Measurements from ENCODE around the gene FARS2.

DNA sequence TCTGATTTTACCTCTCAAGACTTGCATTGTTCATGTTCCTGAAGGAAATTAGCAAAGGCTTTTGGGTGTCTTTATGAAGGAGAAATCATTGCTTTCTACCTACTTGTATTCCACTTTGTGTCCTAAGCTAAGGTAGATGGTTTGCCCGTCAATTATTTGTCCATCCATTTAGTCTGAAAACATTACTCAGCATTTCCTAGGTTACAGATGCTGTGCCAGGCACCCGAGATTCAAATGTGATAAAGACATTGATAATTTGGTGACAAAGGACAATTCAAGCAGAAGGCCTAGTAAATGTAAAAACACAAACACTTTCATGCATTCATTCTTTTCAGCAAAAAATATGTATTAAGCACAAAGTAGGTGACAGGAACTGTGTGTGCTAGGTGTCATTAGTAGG, 251.1 kb downstream of the FARS2 start:
- TF ChIP-seq, protein P1, sequence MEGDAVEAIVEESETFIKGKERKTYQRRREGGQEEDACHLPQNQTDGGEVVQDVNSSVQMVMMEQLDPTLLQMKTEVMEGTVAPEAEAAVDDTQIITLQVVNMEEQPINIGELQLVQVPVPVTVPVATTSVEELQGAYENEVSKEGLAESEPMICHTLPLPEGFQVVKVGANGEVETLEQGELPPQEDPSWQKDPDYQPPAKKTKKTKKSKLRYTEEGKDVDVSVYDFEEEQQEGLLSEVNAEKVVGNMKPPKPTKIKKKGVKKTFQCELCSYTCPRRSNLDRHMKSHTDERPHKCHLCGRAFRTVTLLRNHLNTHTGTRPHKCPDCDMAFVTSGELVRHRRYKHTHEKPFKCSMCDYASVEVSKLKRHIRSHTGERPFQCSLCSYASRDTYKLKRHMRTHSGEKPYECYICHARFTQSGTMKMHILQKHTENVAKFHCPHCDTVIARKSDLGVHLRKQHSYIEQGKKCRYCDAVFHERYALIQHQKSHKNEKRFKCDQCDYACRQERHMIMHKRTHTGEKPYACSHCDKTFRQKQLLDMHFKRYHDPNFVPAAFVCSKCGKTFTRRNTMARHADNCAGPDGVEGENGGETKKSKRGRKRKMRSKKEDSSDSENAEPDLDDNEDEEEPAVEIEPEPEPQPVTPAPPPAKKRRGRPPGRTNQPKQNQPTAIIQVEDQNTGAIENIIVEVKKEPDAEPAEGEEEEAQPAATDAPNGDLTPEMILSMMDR (IDR thresholded peaks at IDR 0.05; ENCODE audit: low read depth, low read length), result no peak
- TF ChIP-seq, protein P2, sequence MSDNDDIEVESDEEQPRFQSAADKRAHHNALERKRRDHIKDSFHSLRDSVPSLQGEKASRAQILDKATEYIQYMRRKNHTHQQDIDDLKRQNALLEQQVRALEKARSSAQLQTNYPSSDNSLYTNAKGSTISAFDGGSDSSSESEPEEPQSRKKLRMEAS (IDR thresholded peaks at IDR 0.05; ENCODE audit: low read depth, low read length), result no peak
- no peak for TF ChIP-seq POLR2A (IDR thresholded peaks at IDR 0.05; ENCODE audit: extremely low read depth, insufficient read length)

Data from NB4 (cell line).